Endodermal cell (in vitro differentiated cells): ENCODE measurements around the gene SLC35A2. TPM values are rescaled to one million over a fixed set of nuclear protein-coding genes. Genes with fewer than 3 reads are reported as not detected.
A peak's percentile ranks its signal among the peaks of the same experiment; 100 is the strongest.

Source experiments
- DNase-seq: peaks from one replicate; pipeline ENCODE4 v3.0.0-alpha.2; 2017
- H3K27ac ChIP-seq: 2 replicates; pipeline ENCODE4 v1.5.1; 2013; ENCODE audit warnings: mild to moderate bottlenecking, low read depth, low read length, moderate library complexity
- H3K27me3 ChIP-seq: 2 replicates; pipeline ENCODE4 v1.6.1; 2013; ENCODE audit warnings: mild to moderate bottlenecking, low read length, moderate library complexity; ENCODE audit not compliant: insufficient read depth, control insufficient read depth, poor library complexity, severe bottlenecking
- H3K36me3 ChIP-seq: 2 replicates; pipeline ENCODE4 v1.7.0; 2013; ENCODE audit warnings: mild to moderate bottlenecking, low read length, moderate library complexity; ENCODE audit not compliant: control insufficient read depth, insufficient read depth
- H3K4me1 ChIP-seq: one replicate; pipeline ENCODE4 v1.7.0; 2013; ENCODE audit warnings: low read length; ENCODE audit not compliant: control insufficient read depth, insufficient read depth
- H3K4me3 ChIP-seq: 2 replicates; pipeline ENCODE4 v1.5.1; 2013; ENCODE audit warnings: mild to moderate bottlenecking, low read length, moderate library complexity
- H3K9ac ChIP-seq: 2 replicates; pipeline ENCODE4 v1.6.1; 2013; ENCODE audit warnings: mild to moderate bottlenecking, low read length, moderate library complexity; ENCODE audit not compliant: poor library complexity, severe bottlenecking; ENCODE audit errors: extremely low read depth
- H3K9me3 ChIP-seq: 2 replicates; pipeline ENCODE4 v1.6.1; 2013; ENCODE audit warnings: mild to moderate bottlenecking, low read length, moderate library complexity; ENCODE audit not compliant: control insufficient read depth
- H3K27ac Mint-ChIP-seq: 2 replicates; pipeline ENCODE4 v1.8.0; 2020; ENCODE audit warnings: mixed read lengths
- H3K27me3 Mint-ChIP-seq: 2 replicates; pipeline ENCODE4 v1.8.0; 2021; ENCODE audit warnings: mild to moderate bottlenecking, mixed read lengths; ENCODE audit not compliant: insufficient read depth
- H3K36me3 Mint-ChIP-seq: 2 replicates; pipeline ENCODE4 v1.8.0; 2020; ENCODE audit warnings: low read depth, mixed read lengths
- H3K4me1 Mint-ChIP-seq: 2 replicates; pipeline ENCODE4 v1.8.0; 2020; ENCODE audit warnings: mixed read lengths
- H3K4me3 Mint-ChIP-seq: 2 replicates; pipeline ENCODE4 v1.8.0; 2020; ENCODE audit warnings: mild to moderate bottlenecking, moderate library complexity, mixed read lengths
- H3K9me3 Mint-ChIP-seq: 2 replicates; pipeline ENCODE4 v1.8.0; 2020; ENCODE audit warnings: mild to moderate bottlenecking, mixed read lengths
- CTCF ChIP-seq: fragments of 200-600 bp; sonication (generic); conservative IDR thresholded peaks from 2 replicates; pipeline ENCODE4 v1.5.0; 2021; ENCODE audit warnings: antibody characterized with exemption, mild to moderate bottlenecking
- WGBS, 2 experiments: methylation state at CpG; one replicate each; pipeline versions ENCODE4 v1.1.5 to v1.1.7; 2013; ENCODE audit warnings: missing lambda C conversion rate in 2 of 2, mixed read lengths in 1 of 2; ENCODE audit not compliant: insufficient coverage in 1 of 2, insufficient read length in 1 of 2; 5-methylcytosine and 5-hydroxymethylcytosine counted together
- total RNA-seq, 2 donors: library from RNA; stranded (reverse); fragmentation: NEBNext Ultra II Directional in 1 of 2; extraction: Animal tissue kit (Norgen Biotek cat#: 25700) in 1 of 2; gene quantifications; 2 replicates in 1 of 2; 3 replicates in 1 of 2; pipeline ENCODE4 v1.2.1, GENCODE V29; 2021

Gene SLC35A2
- total RNA-seq, 2 donors from 2014 or later, result 22.8 to 24.7 TPM

- WGBS, 2 experiments, result 80 to 95% methylated on average over 2 to 4 of the region's 5 CpGs
- peaks cover 39% of the 10 kb centered on the region for H3K36me3 ChIP-seq
- Mint-ChIP-seq H3K9me3 (peaks cover 56% of the 10 kb centered on the region), H3K36me3 (peaks cover 48% of the 10 kb centered on the region), H3K4me1 (peaks cover 16% of the 10 kb centered on the region), H3K27ac (no peak overlapping the region), H3K27me3 (no peaks in the 10 kb centered on the region), H3K4me3 (peak overlapping the region; percentile 90)
- no peak for TF ChIP-seq CTCF
- no peaks in the 10 kb centered on the region for H3K27me3 ChIP-seq
- DNase-seq, result no peak
- H3K9ac ChIP-seq, result no peak overlapping the region
- no peak overlapping the region for H3K27ac ChIP-seq
- H3K4me1 ChIP-seq, result no peaks in the 10 kb centered on the region
- no peak overlapping the region for H3K4me3 ChIP-seq
- no peaks in the 10 kb centered on the region for H3K9me3 ChIP-seq
Observed at GRCh38 chrX:48913605-48914366, 2.3 kb upstream of the SLC35A2 start.

DNA sequence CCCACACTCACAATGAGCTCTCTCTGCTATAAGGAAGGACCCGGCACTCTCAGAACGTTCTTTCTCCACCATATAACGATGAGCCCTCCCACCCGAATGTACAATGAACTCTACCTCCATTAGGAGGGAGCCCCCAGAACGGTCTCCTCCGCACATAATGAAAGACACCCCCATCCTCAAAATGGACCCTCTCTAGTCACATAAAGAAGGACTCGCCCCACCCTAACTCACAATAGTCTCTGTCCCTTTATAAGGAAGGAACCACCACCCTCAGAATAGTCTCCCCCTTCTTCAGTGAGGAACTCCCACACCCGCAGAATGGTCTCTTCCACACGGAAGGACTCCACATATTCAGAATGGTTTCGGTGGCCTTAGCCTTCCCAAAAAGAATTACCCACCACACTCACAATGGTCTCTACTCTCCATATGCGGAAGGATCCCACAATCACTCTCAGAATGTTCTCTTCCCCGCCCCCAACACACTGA, 477 bp downstream of the SLC35A2 start:
- Histone ChIP-seq H3K4me1 (no peaks in the 10 kb centered on the region), H3K4me3 (peak overlapping the region; percentile 85), H3K36me3 (peaks cover 38% of the 10 kb centered on the region), H3K27ac (peak overlapping the region; percentile 24), H3K9ac (peak overlapping the region; percentile 91), H3K9me3 (no peaks in the 10 kb centered on the region), H3K27me3 (no peaks in the 10 kb centered on the region)
- no peak for DNase-seq
- H3K4me1 Mint-ChIP-seq, result peaks cover 16% of the 10 kb centered on the region
- peaks cover 42% of the 10 kb centered on the region for H3K36me3 Mint-ChIP-seq
- no peaks in the 10 kb centered on the region for H3K27me3 Mint-ChIP-seq
- peaks cover 59% of the 10 kb centered on the region for H3K9me3 Mint-ChIP-seq
- H3K4me3 Mint-ChIP-seq, result peak overlapping the region; percentile 87
- H3K27ac Mint-ChIP-seq, result peak overlapping the region; percentile 95
- 7 to 8% methylated on average over 5 to 12 of the region's 12 CpGs for WGBS, 2 experiments
- no peak for TF ChIP-seq CTCF

GRCh38 chrX:48909703-48910294, 1.6 kb downstream of the SLC35A2 start:
- H3K27ac ChIP-seq, result no peak overlapping the region
- Mint-ChIP-seq H3K4me1 (peaks cover 12% of the 10 kb centered on the region), H3K4me3 (no peak overlapping the region), H3K27ac (no peak overlapping the region), H3K36me3 (peaks cover 36% of the 10 kb centered on the region), H3K27me3 (no peaks in the 10 kb centered on the region), H3K9me3 (peaks cover 60% of the 10 kb centered on the region)
- H3K36me3 ChIP-seq, result peaks cover 29% of the 10 kb centered on the region
- no peaks in the 10 kb centered on the region for H3K9me3 ChIP-seq
- peak overlapping the region; percentile 85 for H3K4me3 ChIP-seq
- no peak overlapping the region for H3K9ac ChIP-seq
- 96% methylated on average over 14 of the region's 17 CpGs; no CpG with 5 or more reads in 1 of the 2 experiments for WGBS, 2 experiments
- TF ChIP-seq CTCF, result no peak
- H3K27me3 ChIP-seq, result no peaks in the 10 kb centered on the region
- H3K4me1 ChIP-seq, result no peaks in the 10 kb centered on the region
- DNase-seq, result no peak
